HTR-8/SVneo (cell line): ENCODE data around the gene IL12RB2.

Source experiments
- DNase-seq: peaks from one replicate; pipeline ENCODE4 v3.0.0; 2011; ENCODE audit warnings: low spot score, mixed read lengths; ENCODE audit not compliant: insufficient read length
- FAIRE-seq: peaks from 2 replicates; lab custom pipeline; 2011; peaks lifted over from hg19 to GRCh38; lab: Jason Lieb, UNC

The IL12RB2 gene, protein sequence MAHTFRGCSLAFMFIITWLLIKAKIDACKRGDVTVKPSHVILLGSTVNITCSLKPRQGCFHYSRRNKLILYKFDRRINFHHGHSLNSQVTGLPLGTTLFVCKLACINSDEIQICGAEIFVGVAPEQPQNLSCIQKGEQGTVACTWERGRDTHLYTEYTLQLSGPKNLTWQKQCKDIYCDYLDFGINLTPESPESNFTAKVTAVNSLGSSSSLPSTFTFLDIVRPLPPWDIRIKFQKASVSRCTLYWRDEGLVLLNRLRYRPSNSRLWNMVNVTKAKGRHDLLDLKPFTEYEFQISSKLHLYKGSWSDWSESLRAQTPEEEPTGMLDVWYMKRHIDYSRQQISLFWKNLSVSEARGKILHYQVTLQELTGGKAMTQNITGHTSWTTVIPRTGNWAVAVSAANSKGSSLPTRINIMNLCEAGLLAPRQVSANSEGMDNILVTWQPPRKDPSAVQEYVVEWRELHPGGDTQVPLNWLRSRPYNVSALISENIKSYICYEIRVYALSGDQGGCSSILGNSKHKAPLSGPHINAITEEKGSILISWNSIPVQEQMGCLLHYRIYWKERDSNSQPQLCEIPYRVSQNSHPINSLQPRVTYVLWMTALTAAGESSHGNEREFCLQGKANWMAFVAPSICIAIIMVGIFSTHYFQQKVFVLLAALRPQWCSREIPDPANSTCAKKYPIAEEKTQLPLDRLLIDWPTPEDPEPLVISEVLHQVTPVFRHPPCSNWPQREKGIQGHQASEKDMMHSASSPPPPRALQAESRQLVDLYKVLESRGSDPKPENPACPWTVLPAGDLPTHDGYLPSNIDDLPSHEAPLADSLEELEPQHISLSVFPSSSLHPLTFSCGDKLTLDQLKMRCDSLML

DNA sequence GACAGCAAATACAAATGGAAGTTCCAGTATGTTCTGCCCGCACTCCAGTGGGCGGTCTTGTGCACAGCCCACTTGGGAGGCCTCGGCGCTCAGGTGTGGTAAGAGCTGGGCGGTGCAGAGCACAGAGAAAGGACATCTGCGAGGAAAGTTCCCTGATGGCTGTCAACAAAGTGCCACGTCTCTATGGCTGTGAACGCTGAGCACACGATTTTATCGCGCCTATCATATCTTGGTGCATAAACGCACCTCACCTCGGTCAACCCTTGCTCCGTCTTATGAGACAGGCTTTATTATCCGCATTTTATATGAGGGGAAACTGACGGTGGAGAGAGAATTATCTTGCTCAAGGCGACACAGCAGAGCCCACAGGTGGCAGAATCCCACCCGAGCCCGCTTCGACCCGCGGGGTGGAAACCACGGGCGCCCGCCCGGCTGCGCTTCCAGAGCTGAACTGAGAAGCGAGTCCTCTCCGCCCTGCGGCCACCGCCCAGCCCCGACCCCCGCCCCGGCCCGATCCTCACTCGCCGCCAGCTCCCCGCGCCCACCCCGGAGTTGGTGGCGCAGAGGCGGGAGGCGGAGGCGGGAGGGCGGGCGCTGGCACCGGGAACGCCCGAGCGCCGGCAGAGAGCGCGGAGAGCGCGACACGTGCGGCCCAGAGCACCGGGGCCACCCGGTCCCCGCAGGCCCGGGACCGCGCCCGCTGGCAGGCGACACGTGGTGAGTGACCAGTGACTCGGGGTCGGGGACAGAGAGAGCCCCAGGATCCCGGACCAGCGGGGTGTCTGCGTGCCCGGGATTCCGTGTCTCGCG, at the start of gene IL12RB2:
Gene IL12RB2 (plus strand): TSS at position 623 of the 810 bp plus-strand sequence. CDS start 12,496 bp downstream, outside the sequence.
- no peak for FAIRE-seq
- DNase-seq: no peak

DNA sequence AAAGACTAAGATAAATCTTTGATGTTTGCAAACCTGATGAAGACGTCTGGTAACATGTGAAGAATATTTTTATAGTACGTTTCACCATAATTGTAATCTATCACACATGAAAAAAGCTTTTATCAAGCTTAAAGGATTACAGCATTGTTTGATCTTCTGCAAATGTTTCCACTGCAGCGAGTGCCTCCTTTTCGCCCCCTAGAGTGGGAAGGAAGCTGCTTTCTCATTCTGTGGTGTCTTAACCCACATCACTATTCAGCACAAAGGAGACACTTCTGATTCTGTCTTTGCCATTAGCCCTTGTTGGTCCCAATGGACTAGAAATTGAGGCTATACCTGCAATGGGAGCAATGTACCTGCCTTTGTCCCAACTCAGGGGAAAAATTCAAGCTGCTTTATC, 46.0 kb upstream of the IL12RB2 start:
- FAIRE-seq (no peak), DNase-seq (no peak)

DNA sequence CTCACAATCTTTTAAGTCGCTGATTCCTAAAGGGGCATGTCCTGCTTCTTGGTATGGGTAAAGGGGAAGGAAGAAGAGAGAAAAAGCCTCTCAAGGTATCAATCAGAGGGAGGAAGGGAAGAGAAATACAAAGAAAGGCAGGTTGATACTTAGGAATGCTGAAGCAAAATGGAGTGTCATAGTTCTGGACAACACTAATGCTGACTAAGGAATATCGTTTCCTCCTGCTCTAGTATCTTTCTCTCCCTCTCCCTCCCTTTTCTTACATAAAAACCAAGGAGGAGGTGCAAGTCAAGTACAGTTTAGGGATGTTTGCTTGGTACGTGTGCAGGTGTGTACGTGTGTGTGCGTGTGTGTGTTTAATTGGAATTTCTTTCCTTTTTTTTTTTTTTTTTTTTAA, 44.9 kb upstream of the IL12RB2 start:
- FAIRE-seq (no peak), DNase-seq (no peak)

DNA sequence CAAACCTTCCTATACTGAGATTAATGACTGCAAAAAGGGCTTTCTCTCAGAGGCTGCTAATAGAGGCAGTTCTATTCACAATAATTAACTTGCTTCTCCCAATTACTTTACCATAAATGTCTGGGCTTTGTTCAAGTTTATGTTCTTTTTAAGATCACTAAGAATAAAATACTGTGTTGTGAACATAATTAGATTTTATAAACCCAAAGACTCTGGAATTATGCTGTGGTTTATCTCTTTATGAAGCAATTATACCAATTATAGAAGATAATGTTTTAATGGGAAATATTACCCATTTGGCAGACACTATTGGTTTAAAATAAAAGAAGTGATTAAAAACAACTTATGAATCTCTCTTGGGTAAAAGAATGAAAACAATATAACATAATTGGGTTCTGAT, 43.5 kb upstream of the IL12RB2 start:
- FAIRE-seq (no peak), DNase-seq (no peak)

DNA sequence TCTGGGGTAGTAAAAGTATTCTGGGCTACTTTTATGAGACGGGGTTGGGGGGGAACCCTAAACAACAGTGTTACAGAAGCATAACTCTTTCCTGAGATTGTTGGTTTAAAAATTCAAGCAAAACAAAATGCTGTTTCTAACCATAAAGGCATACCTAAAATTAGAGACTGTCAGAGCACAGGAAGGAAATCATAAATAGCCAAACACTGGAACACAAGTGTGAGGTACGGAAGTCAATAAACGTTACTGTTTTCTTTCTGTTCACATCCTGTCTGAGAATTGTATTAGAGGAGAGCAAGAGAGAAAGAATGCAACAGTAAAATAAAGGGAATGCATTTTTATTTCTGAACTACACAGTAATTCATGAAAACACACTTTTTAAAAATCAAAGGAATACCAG, 42.8 kb upstream of the IL12RB2 start:
- FAIRE-seq: no peak

DNA sequence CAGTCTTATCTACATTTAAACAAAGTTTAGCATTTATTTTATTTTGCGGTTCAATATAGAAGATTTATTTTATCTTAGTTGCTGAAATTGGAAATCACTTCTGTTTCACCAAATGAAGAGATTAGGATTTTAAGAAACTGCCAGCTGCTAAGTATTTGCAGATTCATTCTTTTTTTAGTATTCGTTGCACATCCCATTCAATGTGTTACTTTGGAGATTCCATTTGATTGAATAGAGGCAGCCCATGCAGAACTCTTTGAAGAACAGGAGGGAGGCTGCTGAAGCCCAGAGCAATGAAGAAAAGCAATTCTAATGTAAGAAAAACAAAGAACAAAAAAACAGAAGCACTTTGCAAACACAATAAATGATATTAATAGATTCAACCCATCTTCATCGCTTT, 38.6 kb upstream of the IL12RB2 start:
- DNase-seq: no peak

More for the DNA sequence above, 42.8 kb upstream of the IL12RB2 start:
- DNase-seq: no peak

DNA sequence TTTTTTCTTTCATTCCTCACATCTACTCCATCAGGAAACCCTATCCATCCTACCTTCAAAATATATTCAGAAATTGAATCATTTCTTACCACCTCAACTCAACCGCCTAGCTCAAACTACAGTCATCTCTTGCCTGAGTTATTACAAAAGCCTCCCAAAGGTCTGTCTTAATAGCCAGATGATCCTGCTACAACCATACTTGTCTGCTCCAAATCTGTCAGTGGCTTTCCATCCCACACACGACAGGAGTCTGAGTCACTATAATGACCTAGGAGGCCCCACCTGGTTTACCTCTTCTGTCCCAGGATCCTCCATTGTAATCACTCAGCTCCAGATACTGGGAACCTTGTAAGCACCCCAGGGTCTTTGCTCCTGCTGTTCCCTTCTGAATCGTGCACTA, 37.1 kb upstream of the IL12RB2 start:
- FAIRE-seq (no peak), DNase-seq (no peak)

More for the DNA sequence above, 38.6 kb upstream of the IL12RB2 start:
- no peak for FAIRE-seq

DNA sequence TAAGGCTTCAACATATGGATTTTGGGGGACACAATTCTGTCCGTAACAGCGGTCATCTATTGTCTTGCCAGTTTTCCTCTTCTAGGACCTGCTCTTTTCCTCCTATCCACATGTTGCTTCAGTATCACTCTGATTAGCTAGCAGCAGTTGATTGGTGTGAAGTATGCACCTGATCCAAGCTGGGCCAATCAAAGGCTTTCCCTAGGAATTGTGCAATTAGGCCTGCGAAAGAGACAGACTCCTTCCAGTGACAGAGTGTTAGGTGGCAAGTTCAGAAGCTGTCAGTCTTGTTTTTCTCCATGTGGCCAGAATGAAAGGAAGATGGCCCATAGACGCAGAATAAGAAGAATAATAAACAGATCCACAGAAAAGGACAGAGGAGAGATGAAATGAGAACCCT, 34.1 kb upstream of the IL12RB2 start:
- FAIRE-seq (no peak), DNase-seq (no peak)

DNA sequence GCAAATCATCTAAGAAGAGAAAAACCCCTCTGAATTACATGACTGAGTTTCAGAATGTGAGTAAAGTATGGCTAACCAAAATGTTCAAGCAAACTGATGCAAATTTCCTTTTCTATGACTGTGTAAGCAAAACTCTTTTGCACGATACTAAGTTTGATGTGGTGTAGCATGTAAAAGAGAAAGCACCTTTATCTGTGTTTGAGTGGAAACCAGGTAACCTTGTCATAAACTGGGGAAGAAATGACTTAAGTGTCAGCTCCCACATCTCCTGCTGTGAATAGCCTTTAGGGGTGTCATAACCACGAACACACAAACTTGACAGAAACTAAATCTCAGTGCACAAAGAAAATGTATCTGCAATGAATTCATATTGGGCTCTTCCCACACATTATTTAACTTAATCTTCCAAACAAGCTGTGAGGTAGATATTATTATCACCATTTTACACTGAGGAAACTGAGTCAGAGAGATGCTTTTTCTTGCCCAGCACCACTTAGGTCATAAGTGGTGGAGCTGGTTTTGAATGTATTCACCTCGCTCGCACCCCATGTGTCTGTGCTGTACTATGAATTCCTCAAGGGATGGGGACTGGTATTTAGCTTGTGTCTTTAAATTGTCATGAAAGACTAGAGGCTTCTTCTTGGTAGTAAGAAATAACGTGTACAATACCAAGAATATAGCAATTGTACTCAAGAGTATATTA, 32.9 kb upstream of the IL12RB2 start:
- FAIRE-seq: no peak

DNA sequence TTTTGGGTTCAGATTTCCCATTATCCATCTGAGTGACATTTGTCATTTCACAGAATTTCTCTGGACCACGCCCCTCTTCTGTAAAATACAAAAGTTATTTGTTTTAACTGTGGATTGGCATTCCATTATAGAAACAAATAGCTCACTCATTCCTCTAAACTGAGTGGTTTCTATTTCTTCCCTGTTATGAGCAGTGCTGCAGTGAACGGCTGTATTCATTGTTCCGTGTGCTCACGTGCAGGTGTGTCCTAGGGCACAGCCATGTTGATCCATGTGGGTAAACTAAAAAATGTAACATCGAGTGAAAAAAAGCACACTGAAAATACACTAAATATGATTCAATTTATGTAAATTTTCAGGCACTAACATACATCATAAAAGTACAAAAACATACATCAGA, 27.0 kb upstream of the IL12RB2 start:
- DNase-seq (no peak), FAIRE-seq (no peak)

More for the DNA sequence above, 32.9 kb upstream of the IL12RB2 start:
- no peak for DNase-seq

DNA sequence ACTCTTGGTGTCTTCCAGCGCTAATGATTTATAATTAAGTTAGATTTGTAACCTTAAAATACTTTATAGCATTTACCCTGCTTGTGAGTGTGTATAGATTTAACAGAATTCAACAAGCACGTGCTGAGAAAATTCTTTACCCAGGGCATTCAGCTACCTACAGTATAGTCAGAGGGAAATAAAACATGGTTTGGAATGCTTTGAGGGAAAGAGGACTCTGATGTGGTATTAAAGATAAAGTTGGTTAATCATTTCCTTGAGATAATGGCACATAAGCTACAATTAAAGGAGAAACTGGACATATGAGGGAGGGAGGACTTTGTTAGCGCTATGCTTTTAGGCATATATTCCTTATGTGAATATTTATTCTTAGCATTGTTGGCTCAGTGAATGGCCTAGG, 26.4 kb upstream of the IL12RB2 start:
- FAIRE-seq: no peak
- DNase-seq: no peak

DNA sequence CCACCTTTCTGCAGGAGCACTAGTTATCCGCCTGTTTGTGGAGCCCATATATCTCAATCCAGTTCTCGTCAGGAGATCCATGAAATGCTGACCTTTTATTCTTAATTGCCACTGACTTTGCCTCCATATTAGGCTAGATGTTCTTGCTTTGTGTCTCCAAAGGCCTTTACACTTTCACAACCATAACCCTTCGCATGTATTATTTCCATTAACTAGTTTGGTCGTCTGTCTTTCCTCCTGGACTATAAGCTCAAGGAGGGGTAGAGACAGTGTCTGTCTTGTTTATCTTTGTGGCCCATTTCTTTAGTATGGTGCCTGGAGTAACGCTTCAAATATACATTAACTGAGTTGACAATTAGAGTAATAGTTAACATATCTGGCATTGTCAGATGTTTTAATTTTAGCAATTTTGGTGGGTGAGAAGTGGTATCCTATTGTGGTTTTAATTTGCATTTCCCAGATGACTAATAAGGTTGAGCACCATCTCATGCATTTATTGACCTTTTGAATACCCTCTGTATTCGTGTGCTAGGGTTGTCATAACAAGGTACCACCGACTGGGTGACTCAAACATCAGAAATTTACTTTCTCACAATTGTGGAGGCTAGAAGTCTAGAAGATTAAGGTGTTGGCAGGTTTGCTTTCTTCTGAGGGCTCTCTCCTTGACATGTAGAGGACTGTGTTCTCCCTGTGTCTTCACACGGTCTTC, 21.7 kb upstream of the IL12RB2 start:
- no peak for FAIRE-seq
- DNase-seq: no peak

DNA sequence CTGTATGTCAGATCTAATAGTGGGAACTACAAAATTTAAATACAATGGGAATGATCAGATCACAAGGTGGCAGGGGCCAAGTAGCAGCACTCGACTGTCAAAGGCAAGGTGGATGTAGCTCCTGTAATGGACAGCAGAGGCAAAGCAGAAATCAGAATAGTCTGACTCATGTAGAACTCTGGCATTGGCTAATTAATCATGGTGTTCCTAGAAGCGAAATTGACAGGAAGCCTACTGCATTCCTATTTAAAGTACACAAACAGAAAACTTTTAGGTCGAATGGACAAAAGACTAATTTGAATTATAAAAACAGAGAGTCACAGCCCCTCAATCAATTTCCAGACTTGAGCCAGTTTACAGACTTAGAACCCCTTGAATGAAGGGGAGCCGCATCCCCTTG, 17.4 kb upstream of the IL12RB2 start:
- DNase-seq (no peak), FAIRE-seq (no peak)

DNA sequence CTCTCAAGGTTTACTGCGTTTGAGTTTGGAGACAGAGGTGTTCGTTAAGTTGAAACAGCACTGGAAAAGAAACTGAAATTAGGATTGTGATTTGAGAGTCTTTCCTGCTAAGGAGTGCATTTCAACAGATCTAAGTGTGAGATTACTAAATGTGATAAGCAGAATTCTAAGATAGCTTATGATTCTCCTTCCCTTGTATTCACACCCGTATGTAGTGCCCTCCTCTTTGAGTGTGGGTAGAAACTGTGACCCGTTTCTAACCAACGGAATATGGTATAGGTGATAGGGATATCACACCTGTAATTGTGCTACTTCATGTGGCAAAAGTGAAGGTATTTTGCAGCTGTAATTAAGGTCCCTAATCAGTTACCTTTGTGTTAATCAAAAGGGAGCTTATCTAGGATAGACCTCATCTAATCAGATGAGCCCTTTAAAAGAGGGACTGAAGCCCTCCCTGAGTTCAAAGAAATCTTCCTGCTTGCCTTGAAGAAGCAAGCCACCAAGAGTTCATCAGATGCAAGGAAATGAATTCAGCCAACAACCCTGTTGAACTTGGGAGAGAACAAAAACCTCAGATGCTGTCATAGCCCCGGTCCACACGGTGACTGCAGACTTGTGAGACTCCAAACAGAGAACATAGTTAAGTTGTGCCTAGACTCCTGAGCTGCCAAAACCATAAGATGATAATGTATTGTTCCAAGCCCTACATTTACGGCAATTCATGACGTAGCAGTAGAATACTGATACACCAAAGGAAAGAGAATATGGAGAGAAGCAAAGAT, 12.6 kb upstream of the IL12RB2 start:
- no peak for FAIRE-seq
- no peak for DNase-seq

DNA sequence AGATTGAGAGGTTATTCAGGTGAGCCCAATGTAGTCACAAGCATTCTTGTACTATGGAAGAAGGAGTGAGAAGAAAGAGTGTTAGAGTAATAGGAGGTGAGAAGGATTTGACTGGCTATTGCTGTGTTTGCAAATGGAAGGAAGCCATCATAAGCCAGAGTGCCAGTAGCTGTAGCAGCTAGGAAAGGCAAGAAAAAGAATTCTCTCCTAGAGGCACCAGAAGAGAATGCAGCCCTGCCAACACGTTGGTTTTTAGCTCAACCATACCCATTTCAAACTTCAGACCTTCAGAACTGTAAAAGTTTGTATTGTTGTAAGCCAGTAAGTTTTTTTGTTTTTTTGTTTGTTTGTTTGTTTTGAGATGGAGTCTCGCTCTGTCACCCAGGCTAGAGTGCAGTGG, 8.9 kb upstream of the IL12RB2 start:
- FAIRE-seq: no peak
- DNase-seq: no peak

DNA sequence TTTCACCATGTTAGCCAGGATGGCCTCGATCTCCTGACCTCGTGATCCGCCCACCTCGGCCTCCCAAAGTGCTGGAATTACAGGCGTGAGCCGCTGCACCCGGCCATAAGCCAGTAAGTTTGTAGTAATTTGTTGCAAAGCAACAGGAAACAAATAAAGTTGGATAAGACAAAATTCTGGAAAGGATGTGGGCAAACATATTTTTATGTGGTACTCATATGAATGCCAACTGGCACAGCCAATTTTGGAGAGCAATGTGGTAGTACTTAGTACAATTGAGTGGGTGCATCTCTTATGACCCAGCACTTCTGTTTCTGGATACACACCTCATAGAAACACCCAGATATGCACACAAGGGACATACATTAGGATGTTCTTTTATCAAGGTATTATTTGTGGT, 8.4 kb upstream of the IL12RB2 start:
- DNase-seq (no peak), FAIRE-seq (no peak)

DNA sequence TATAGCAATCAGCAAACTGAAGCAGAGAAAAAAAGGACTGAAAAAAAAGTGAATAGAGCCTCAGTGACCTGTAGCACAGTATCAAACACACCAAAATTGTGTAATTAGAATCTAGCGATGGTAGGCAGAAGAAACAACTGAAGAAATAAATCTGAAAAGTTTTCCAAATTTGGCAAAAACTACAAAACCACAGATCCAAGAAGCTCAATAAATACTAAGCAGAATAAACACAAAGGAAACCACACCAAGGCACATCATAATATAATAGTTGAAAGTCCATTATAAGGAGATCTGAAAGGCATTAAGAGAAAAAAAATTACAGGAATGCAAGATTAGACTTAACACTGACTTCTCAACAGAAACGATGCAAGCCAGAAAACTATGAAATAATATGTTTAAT, 7.1 kb upstream of the IL12RB2 start:
- no peak for DNase-seq
- no peak for FAIRE-seq

DNA sequence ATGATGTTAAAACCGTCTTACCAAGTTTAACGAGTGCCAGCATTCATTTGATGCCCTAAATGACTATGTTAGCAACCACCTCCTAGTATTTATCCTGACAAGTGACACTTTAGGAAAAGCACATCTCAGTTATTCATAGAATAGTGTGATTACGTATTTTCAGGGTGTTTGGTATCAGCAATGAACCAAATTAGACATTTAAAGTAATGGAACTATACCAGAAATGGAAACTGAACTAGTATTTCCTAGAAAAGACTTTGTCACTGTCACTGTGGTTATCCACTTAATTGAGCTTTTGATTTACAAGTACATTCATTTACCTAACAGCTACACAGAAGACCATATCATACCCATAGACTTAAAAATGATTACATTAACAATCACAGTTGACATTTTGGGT, 3.6 kb upstream of the IL12RB2 start:
- no peak for DNase-seq
- no peak for FAIRE-seq

DNA sequence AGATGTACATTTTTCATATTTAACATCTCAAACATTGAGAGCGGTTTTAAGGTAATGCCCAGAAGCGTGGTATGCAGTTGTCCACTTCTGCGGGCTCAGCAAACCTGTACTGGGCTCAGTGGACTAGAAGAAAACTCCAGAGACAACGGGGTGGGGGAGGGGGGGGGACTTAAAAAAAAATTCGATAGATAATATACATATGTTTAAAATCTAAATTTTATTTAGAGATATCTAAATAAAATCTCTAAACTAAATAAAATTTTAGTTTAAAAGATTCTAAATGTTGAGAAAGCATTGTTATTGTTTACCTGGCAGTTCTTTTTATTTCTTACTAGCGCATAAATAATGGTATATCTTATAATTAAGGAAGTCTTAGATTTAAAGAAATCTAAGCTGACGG, 1.1 kb upstream of the IL12RB2 start:
- DNase-seq: no peak
- FAIRE-seq: no peak
